Cardiac muscle cell (in vitro differentiated cells and primary cell): ENCODE data around the gene RALY. TPM values are rescaled to one million over a fixed set of nuclear protein-coding genes. Genes with fewer than 3 reads are reported as not detected.
A peak's percentile ranks its signal among the peaks of the same experiment; 100 is the strongest.

Experiments used
- DNase-seq, 2 donors: peaks; one replicate each; pipeline versions ENCODE4 v3.0.0 to v3.0.0-alpha.2; 2010 to 2017; ENCODE audit warnings: low read depth in 1 of 2, low spot score in 1 of 2
- H3K27ac ChIP-seq: fragments of 200-600 bp; sonication (generic); 2 replicates; pipeline ENCODE4 v1.5.1; 2016
- H3K27me3 ChIP-seq: fragments of 200-600 bp; sonication (generic); 2 replicates; pipeline ENCODE4 v1.6.0; 2016; ENCODE audit warnings: control low read depth
- H3K36me3 ChIP-seq: fragments of 200-600 bp; sonication (generic); 2 replicates; pipeline ENCODE4 v1.5.1; 2016; ENCODE audit warnings: control low read depth
- H3K4me1 ChIP-seq: fragments of 200-600 bp; sonication (generic); 2 replicates; pipeline ENCODE4 v1.8.1; 2017; ENCODE audit warnings: low read depth, mild to moderate bottlenecking, mixed run types
- H3K4me3 ChIP-seq: fragments of 200-600 bp; sonication (generic); 2 replicates; pipeline ENCODE4 v1.5.1; 2016; ENCODE audit warnings: mild to moderate bottlenecking
- H3K9me3 ChIP-seq: fragments of 200-600 bp; sonication (generic); 2 replicates; pipeline ENCODE4 v1.5.1; 2017; ENCODE audit warnings: low read depth, mild to moderate bottlenecking, control low read depth
- CTCF ChIP-seq: IDR thresholded peaks from 2 replicates; pipeline ENCODE4 v1.5.1; 2012; ENCODE audit warnings: low read depth, mild to moderate bottlenecking, low read length
- polyA plus RNA-seq: library from polyadenylated mRNA; unstranded; fragments of >200 nt; fragmentation: Nextera tagmentation; extraction: Ambion mirVana; gene quantifications from 2 replicates; pipeline ENCODE4 v1.2.1, GENCODE V29; 2016
- total RNA-seq: library from RNA; depleted of rRNA; stranded (reverse); fragments of >200 nt; gene quantifications from 2 replicates; pipeline ENCODE4 v1.2.3, GENCODE V29; 2016

Gene RALY
- total and polyA plus RNA-seq, 2 experiments from 2014 or later: 241 to 308 TPM

- Histone ChIP-seq H3K4me3 (peak overlapping the region; percentile 63), H3K9me3 (no peaks in the 10 kb centered on the region)
- TF ChIP-seq CTCF: no peak
Observed at GRCh38 chr20:33994222-33994913, 657 bp downstream of the RALY start.

GRCh38 chr20:33995053-33995831 is 1.5 kb downstream of the RALY start:
- no peaks in the 10 kb centered on the region for H3K9me3 ChIP-seq
- H3K27ac ChIP-seq: peak overlapping the region; percentile 100
- peaks cover 15% of the 10 kb centered on the region for H3K4me1 ChIP-seq

More at GRCh38 chr20:33994222-33994913, 657 bp downstream of the RALY start:
- Histone ChIP-seq H3K4me1 (peaks cover 15% of the 10 kb centered on the region), H3K27me3 (no peaks in the 10 kb centered on the region), H3K36me3 (no peaks in the 10 kb centered on the region), H3K27ac (peak overlapping the region; percentile 100)
- DNase-seq: peak; percentile 88 to 89

GRCh38 chr20:33999025-33999649 is 5.4 kb downstream of the RALY start:
- Histone ChIP-seq H3K4me1 (peaks cover 10% of the 10 kb centered on the region), H3K27me3 (no peaks in the 10 kb centered on the region), H3K27ac (no peak overlapping the region), H3K4me3 (no peak overlapping the region), H3K9me3 (no peaks in the 10 kb centered on the region), H3K36me3 (no peaks in the 10 kb centered on the region)
- TF ChIP-seq CTCF: no peak
- no peak for DNase-seq

More at GRCh38 chr20:33995053-33995831, 1.5 kb downstream of the RALY start:
- TF ChIP-seq CTCF: no peak
- DNase-seq: peak in 1 of 2 donors; percentile 35
- peak overlapping the region; percentile 63 for H3K4me3 ChIP-seq
- no peaks in the 10 kb centered on the region for H3K27me3 ChIP-seq
- H3K36me3 ChIP-seq: no peaks in the 10 kb centered on the region

GRCh38 chr20:34001378-34001777 is 7.7 kb downstream of the RALY start:
- no peaks in the 10 kb centered on the region for H3K27me3 ChIP-seq
- no peaks in the 10 kb centered on the region for H3K36me3 ChIP-seq
- DNase-seq: no peak
- no peak for TF ChIP-seq CTCF
- H3K9me3 ChIP-seq: no peaks in the 10 kb centered on the region
- H3K27ac ChIP-seq: no peak overlapping the region
- no peaks in the 10 kb centered on the region for H3K4me1 ChIP-seq
- no peak overlapping the region for H3K4me3 ChIP-seq

- Histone ChIP-seq H3K36me3 (no peaks in the 10 kb centered on the region), H3K4me1 (peaks cover 3% of the 10 kb centered on the region), H3K4me3 (no peak overlapping the region), H3K27me3 (no peaks in the 10 kb centered on the region), H3K9me3 (no peaks in the 10 kb centered on the region), H3K27ac (no peak overlapping the region)
- DNase-seq: no peak
- TF ChIP-seq CTCF: no peak
Observed at GRCh38 chr20:34004227-34004626, 10.5 kb downstream of the RALY start.
